Measurements from ENCODE around the gene NSFL1C.

NSFL1C gene

GRCh38 chr20:1484438-1485116, 17.9 kb upstream of the NSFL1C start:
- no peak for DNase-seq (ENCODE audit: low read depth)

GRCh38 chr20:1479831-1480595, 13.4 kb upstream of the NSFL1C start:
- no peak for DNase-seq (ENCODE audit: low read depth)

GRCh38 chr20:1478566-1478965, 11.9 kb upstream of the NSFL1C start:
- DNase-seq (ENCODE audit: low read depth) = no peak

GRCh38 chr20:1477896-1478490, 11.3 kb upstream of the NSFL1C start:
- no peak for DNase-seq (ENCODE audit: low read depth)

- DNase-seq (ENCODE audit: low read depth) = no peak
These were observed 8.4 kb upstream of the NSFL1C start for GRCh38 chr20:1474817-1475603.

GRCh38 chr20:1474325-1474724, 7.7 kb upstream of the NSFL1C start:
- no peak for DNase-seq (ENCODE audit: low read depth)

- no peak for DNase-seq (ENCODE audit: low read depth)
These were observed 6.9 kb upstream of the NSFL1C start for GRCh38 chr20:1473246-1474220.

- DNase-seq (ENCODE audit: low read depth) = no peak
These were observed 6.1 kb upstream of the NSFL1C start for GRCh38 chr20:1472556-1473245.

- no peak for DNase-seq (ENCODE audit: low read depth)
These were observed 4.6 kb upstream of the NSFL1C start for GRCh38 chr20:1471242-1471641.

GRCh38 chr20:1469925-1470571, 3.4 kb upstream of the NSFL1C start:
- peak; percentile 85 for DNase-seq (ENCODE audit: low read depth)

- DNase-seq (ENCODE audit: low read depth) = no peak
These were observed 2.8 kb upstream of the NSFL1C start for GRCh38 chr20:1469306-1469905.

- DNase-seq (ENCODE audit: low read depth) = no peak
These were observed 1.5 kb upstream of the NSFL1C start for GRCh38 chr20:1468117-1468624.

GRCh38 chr20:1467355-1468116, 887 bp upstream of the NSFL1C start:
- DNase-seq (ENCODE audit: low read depth) = peak; percentile 93

- no peak for DNase-seq (ENCODE audit: low read depth)
These were observed 369 bp upstream of the NSFL1C start for GRCh38 chr20:1467082-1467354.

GRCh38 chr20:1465470-1466210, 1.0 kb downstream of the NSFL1C start:
- no peak for DNase-seq (ENCODE audit: low read depth)

GRCh38 chr20:1463971-1464570, 2.6 kb downstream of the NSFL1C start:
- no peak for DNase-seq (ENCODE audit: low read depth)

GRCh38 chr20:1462834-1463233, 3.8 kb downstream of the NSFL1C start:
- no peak for DNase-seq (ENCODE audit: low read depth)

GRCh38 chr20:1462001-1462400, 4.6 kb downstream of the NSFL1C start:
- DNase-seq (ENCODE audit: low read depth) = no peak

All from CMK (cell line).